Uterus (tissue), 4 donors: ENCODE results near the gene GTSE1. TPM values are rescaled to one million over a fixed set of nuclear protein-coding genes. Genes with fewer than 3 reads are reported as not detected.

ENCODE experiments used
- DNase-seq, 2 donors: peaks; one replicate each; pipeline ENCODE4 v3.0.0-alpha.2; 2019 to 2020
- H3K27ac ChIP-seq, 2 donors: fragments of 200-600 bp; sonication (generic); 1 replicate in 1 of 2; 2 replicates in 1 of 2; pipeline ENCODE4 v1.5.1; 2016 to 2018
- H3K27me3 ChIP-seq, 2 donors: fragments of 200-600 bp; sonication (generic); one replicate each; pipeline ENCODE4 v1.5.1; 2018 to 2019; ENCODE audit warnings: control low read depth in 1 of 2
- H3K36me3 ChIP-seq, 2 donors: fragments of 200-600 bp; sonication (generic); one replicate each; pipeline ENCODE4 v1.5.1; 2019; ENCODE audit warnings: control low read depth in 1 of 2
- H3K4me1 ChIP-seq, 2 donors: fragments of 200-600 bp; sonication (generic); one replicate each; pipeline ENCODE4 v1.5.1; 2018 to 2019; ENCODE audit warnings: control low read depth in 1 of 2
- H3K4me3 ChIP-seq, 2 donors: fragments of 200-600 bp; sonication (generic); 1 replicate in 1 of 2; 2 replicates in 1 of 2; pipeline ENCODE4 v1.5.1; 2018 to 2019; ENCODE audit warnings: mild to moderate bottlenecking in 1 of 2
- H3K9me3 ChIP-seq, 2 donors: fragments of 200-600 bp; sonication (generic); one replicate each; pipeline ENCODE4 v1.5.1; 2019; ENCODE audit warnings: control low read depth in 1 of 2
- POLR2A ChIP-seq, 2 donors: fragments of 450-650 bp; IDR thresholded peaks; one replicate each; pipeline ENCODE4 v1.6.1; 2016; ENCODE audit warnings: antibody characterized with exemption in 2 of 2, mild to moderate bottlenecking in 1 of 2, moderate library complexity in 1 of 2
- intact Hi-C: fragments of 100-400 bp; cut with DNase I; formaldehyde crosslinking; loops from one replicate; pipeline ENCODE4 v1.15.1; 2023; ENCODE audit warnings: low total_unique reads
- total RNA-seq, 4 donors: library from RNA; depleted of rRNA in 3 of 4; stranded (reverse); fragments of >200 nt in 3 of 4; gene quantifications; one replicate each; pipeline versions ENCODE4 v1.1.0 to v1.2.4, GENCODE V29; 2014 to 2023
- TF ChIP-seq, protein P1 (sequence below), 4 experiments: fragments of 200-600 bp in 2 of 4; fragments of 450-650 bp in 2 of 4; sonication (generic) in 2 of 4; IDR thresholded peaks; one replicate each; pipeline ENCODE4 v1.5.1; 2016 to 2019; ENCODE audit warnings: antibody characterized with exemption in 4 of 4, mild to moderate bottlenecking in 2 of 4, moderate library complexity in 1 of 4
- donor health status: DM: yes; HTN: yes; CAD: no.

Gene GTSE1
- total RNA-seq, 4 donors from 2014 or later = 0.21 to 6.9 TPM; not detected in 2

DNA sequence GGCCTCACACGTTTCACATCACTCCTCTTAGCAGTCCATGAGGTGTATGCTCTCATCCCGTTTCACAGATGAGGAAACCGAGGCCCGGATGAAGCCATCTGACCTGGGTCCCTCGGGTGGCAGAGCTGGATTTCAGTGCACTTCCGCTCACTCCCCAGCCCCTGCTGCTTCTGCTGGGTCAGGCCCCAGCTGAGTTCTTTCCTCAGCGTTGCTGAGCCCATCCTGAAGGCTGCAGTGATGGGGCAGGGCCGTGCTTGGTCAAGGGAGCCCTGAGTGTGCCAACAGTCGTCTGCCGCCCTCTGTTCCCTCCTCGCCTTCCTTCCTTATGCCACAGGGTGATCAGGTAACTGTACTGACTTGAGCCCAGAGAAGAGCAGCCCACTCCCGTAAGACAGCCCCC is 51.0 kb downstream of the GTSE1 start:
- H3K4me3 ChIP-seq = no peak overlapping the region
- DNase-seq = no peak
- H3K27me3 ChIP-seq = no peaks in the 10 kb centered on the region
- TF ChIP-seq, protein P1, sequence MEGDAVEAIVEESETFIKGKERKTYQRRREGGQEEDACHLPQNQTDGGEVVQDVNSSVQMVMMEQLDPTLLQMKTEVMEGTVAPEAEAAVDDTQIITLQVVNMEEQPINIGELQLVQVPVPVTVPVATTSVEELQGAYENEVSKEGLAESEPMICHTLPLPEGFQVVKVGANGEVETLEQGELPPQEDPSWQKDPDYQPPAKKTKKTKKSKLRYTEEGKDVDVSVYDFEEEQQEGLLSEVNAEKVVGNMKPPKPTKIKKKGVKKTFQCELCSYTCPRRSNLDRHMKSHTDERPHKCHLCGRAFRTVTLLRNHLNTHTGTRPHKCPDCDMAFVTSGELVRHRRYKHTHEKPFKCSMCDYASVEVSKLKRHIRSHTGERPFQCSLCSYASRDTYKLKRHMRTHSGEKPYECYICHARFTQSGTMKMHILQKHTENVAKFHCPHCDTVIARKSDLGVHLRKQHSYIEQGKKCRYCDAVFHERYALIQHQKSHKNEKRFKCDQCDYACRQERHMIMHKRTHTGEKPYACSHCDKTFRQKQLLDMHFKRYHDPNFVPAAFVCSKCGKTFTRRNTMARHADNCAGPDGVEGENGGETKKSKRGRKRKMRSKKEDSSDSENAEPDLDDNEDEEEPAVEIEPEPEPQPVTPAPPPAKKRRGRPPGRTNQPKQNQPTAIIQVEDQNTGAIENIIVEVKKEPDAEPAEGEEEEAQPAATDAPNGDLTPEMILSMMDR (IDR thresholded peaks at IDR 0.05) = no peak
- TF ChIP-seq POLR2A (IDR thresholded peaks at IDR 0.05) = no peak
- no peaks in the 10 kb centered on the region for H3K9me3 ChIP-seq
- H3K4me1 ChIP-seq = no peaks in the 10 kb centered on the region
- H3K27ac ChIP-seq = no peak overlapping the region
- intact Hi-C loops = no loop called here
- no peaks in the 10 kb centered on the region for H3K36me3 ChIP-seq

DNA sequence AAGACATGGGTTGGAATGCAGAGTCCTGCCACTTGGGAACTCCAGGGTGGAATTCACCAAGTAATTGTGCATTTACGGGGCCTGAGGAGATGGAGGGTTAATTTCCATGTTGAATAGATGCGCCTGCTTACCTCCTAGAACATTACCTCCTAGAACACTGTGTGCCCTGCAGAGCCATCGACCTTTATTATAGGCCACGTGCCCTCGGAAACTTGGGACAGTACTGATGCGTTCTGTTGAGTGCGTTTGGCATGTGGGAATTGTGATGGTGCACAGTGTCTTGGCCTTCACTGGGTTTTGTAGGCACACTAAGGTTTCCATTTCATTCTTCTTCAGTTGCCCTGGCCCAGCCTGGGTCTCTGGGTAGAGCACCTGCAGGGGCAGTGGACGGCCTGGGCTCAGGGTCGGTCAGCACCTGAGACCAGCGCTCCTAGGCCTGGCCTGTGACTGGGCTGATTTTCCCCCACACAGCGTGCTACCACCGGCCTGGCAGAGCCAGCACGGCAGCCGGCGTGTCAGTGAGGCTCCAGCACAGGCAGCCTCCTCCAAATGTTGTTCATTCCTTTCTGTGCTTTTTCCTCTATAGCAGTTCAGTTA is 51.5 kb downstream of the GTSE1 start:
- TF ChIP-seq, protein P1 (IDR thresholded peaks at IDR 0.05) = no peak
- no peak for TF ChIP-seq POLR2A (IDR thresholded peaks at IDR 0.05)
- intact Hi-C loops = no loop called here
- Histone ChIP-seq H3K36me3 (no peaks in the 10 kb centered on the region), H3K27me3 (no peaks in the 10 kb centered on the region), H3K9me3 (no peaks in the 10 kb centered on the region), H3K27ac (no peak overlapping the region), H3K4me3 (no peak overlapping the region), H3K4me1 (no peaks in the 10 kb centered on the region)
- DNase-seq = no peak

DNA sequence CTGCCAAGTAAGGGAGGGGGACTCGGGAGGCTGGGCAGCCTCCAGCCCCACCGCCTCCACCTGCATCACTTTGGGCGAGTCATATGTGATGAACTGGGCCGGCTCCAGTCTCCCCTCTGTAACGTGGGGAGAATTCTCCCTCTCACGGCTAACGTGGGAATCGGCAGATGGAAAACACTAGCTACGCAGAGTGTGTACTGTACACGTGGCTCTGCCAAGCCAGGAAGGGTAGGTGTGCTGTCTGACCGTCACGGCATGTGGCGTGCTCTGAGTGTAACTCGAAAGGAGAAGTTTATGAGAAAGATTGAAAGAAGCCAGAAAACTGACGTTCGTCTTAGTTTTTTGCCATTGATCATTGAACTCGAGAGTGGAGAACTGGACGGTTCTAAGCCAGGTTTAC is 52.6 kb downstream of the GTSE1 start:
- intact Hi-C loops = no loop called here
- no peaks in the 10 kb centered on the region for H3K36me3 ChIP-seq
- DNase-seq = no peak

DNA sequence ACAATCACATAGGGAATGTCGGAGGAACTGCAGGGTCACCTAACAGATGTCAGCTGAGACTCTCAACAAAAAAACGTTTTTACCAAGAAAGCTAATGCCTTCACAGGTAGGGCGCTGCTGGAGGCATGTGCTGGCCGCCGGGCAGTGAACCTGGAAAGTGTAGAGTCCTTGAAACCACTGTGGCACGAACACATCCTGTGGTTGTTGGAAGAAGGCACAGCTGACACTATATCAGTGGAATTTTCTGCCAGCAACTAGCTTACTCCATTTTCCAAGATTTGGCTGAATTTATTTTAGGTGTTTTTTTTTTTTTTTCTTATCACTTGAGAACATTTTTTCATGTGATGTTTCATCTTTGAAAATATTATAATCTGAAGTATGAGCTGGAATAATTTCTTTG is 53.0 kb downstream of the GTSE1 start:
- H3K27me3 ChIP-seq = no peaks in the 10 kb centered on the region
- no peaks in the 10 kb centered on the region for H3K36me3 ChIP-seq
- DNase-seq = no peak
- H3K27ac ChIP-seq = no peak overlapping the region
- TF ChIP-seq, protein P1 (IDR thresholded peaks at IDR 0.05) = no peak
- no peak for TF ChIP-seq POLR2A (IDR thresholded peaks at IDR 0.05)
- H3K9me3 ChIP-seq = no peaks in the 10 kb centered on the region
- no peaks in the 10 kb centered on the region for H3K4me1 ChIP-seq
- intact Hi-C loops = no loop called here
- H3K4me3 ChIP-seq = no peak overlapping the region

More for the DNA sequence above, 52.6 kb downstream of the GTSE1 start:
- no peak for TF ChIP-seq POLR2A (IDR thresholded peaks at IDR 0.05)
- TF ChIP-seq, protein P1 (IDR thresholded peaks at IDR 0.05) = no peak
- H3K27me3 ChIP-seq = no peaks in the 10 kb centered on the region
- no peak overlapping the region for H3K4me3 ChIP-seq
- no peaks in the 10 kb centered on the region for H3K9me3 ChIP-seq
- no peak overlapping the region for H3K27ac ChIP-seq
- H3K4me1 ChIP-seq = no peaks in the 10 kb centered on the region

DNA sequence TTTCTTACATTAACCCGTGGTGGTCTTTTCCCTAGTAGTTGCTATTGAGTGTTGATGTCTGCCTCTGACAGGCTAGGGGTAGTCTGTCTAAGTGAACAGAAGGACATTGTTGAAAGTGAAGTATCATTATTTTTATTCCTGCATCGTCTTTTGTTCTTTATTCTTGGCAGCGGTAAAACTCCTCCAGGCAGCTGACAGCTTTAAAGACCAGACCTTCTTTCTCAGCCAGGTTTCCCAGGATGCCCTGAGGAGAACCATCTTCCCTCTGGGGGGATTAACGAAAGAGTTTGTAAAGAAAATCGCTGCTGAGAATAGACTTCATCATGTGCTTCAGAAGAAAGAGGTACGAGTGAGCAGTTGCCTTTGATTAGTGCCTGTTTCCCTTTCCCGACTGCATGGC is 53.5 kb downstream of the GTSE1 start:
- H3K36me3 ChIP-seq = no peaks in the 10 kb centered on the region
- H3K27ac ChIP-seq = no peak overlapping the region
- no peaks in the 10 kb centered on the region for H3K4me1 ChIP-seq
- H3K4me3 ChIP-seq = no peak overlapping the region
- H3K9me3 ChIP-seq = no peaks in the 10 kb centered on the region
- TF ChIP-seq POLR2A (IDR thresholded peaks at IDR 0.05) = no peak
- TF ChIP-seq, protein P1 (IDR thresholded peaks at IDR 0.05) = no peak
- no peaks in the 10 kb centered on the region for H3K27me3 ChIP-seq
- intact Hi-C loops = no loop called here
- DNase-seq = no peak
